Measurements from ENCODE around the gene RIMBP2. TPM values are rescaled to one million over a fixed set of nuclear protein-coding genes. Genes with fewer than 3 reads are reported as not detected.

The RIMBP2 gene
- total RNA-seq, 1 donor from 2014 or later = 20.5 TPM

DNA sequence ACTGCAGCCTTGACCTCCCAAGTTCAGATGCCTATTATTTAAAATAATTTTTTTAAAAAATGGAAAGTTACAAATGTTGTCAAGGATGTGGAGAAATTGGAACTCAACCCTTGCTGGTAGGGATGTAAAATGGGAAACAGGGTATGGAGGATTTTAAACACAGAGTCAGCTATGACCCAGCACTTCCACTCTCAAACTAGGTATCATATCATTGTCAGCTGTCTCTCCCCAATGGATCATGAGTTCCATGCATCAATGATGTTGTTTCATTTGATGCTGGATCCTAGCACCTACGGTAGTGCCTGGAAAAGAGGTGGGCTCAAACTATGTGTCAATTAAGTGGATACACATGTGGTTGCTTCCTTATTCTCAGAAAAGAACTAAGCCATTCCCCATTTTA lies 150.9 kb downstream of the RIMBP2 start:
- peaks cover 8% of the 10 kb centered on the region for H3K9me3 Mint-ChIP-seq (ENCODE audit: unreplicated experiment)
- no peaks in the 10 kb centered on the region for H3K4me1 Mint-ChIP-seq (ENCODE audit: low read depth, unreplicated experiment)
- TF ChIP-seq, protein P1, sequence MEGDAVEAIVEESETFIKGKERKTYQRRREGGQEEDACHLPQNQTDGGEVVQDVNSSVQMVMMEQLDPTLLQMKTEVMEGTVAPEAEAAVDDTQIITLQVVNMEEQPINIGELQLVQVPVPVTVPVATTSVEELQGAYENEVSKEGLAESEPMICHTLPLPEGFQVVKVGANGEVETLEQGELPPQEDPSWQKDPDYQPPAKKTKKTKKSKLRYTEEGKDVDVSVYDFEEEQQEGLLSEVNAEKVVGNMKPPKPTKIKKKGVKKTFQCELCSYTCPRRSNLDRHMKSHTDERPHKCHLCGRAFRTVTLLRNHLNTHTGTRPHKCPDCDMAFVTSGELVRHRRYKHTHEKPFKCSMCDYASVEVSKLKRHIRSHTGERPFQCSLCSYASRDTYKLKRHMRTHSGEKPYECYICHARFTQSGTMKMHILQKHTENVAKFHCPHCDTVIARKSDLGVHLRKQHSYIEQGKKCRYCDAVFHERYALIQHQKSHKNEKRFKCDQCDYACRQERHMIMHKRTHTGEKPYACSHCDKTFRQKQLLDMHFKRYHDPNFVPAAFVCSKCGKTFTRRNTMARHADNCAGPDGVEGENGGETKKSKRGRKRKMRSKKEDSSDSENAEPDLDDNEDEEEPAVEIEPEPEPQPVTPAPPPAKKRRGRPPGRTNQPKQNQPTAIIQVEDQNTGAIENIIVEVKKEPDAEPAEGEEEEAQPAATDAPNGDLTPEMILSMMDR (IDR thresholded peaks at IDR 0.05; ENCODE audit: partially characterized antibody, unreplicated experiment) = no peak
- H3K27ac Mint-ChIP-seq (ENCODE audit: unreplicated experiment) = no peak overlapping the region
- H3K36me3 Mint-ChIP-seq (ENCODE audit: unreplicated experiment) = peaks cover 18% of the 10 kb centered on the region
- no peak for DNase-seq
- no peak overlapping the region for H3K4me3 Mint-ChIP-seq (ENCODE audit: unreplicated experiment)
- peaks cover 7% of the 10 kb centered on the region for H3K27me3 Mint-ChIP-seq (ENCODE audit: unreplicated experiment)

GRCh38 chr12:130563323-130563722 lies 152.8 kb downstream of the RIMBP2 start:
- H3K4me3 Mint-ChIP-seq (ENCODE audit: unreplicated experiment) = no peak overlapping the region
- H3K9me3 Mint-ChIP-seq (ENCODE audit: unreplicated experiment) = peaks cover 7% of the 10 kb centered on the region
- TF ChIP-seq, protein P1 (IDR thresholded peaks at IDR 0.05; ENCODE audit: partially characterized antibody, unreplicated experiment) = no peak
- DNase-seq = no peak
- peaks cover 7% of the 10 kb centered on the region for H3K27me3 Mint-ChIP-seq (ENCODE audit: unreplicated experiment)
- no peak overlapping the region for H3K27ac Mint-ChIP-seq (ENCODE audit: unreplicated experiment)
- H3K4me1 Mint-ChIP-seq (ENCODE audit: low read depth, unreplicated experiment) = peaks cover under 1% of the 10 kb centered on the region
- H3K36me3 Mint-ChIP-seq (ENCODE audit: unreplicated experiment) = peaks cover 18% of the 10 kb centered on the region

GRCh38 chr12:130562716-130563115 lies 153.4 kb downstream of the RIMBP2 start:
- peaks cover 8% of the 10 kb centered on the region for H3K9me3 Mint-ChIP-seq (ENCODE audit: unreplicated experiment)
- H3K36me3 Mint-ChIP-seq (ENCODE audit: unreplicated experiment) = peaks cover 18% of the 10 kb centered on the region
- H3K4me3 Mint-ChIP-seq (ENCODE audit: unreplicated experiment) = no peak overlapping the region
- TF ChIP-seq, protein P1 (IDR thresholded peaks at IDR 0.05; ENCODE audit: partially characterized antibody, unreplicated experiment) = no peak
- H3K4me1 Mint-ChIP-seq (ENCODE audit: low read depth, unreplicated experiment) = peaks cover 4% of the 10 kb centered on the region
- DNase-seq = no peak
- peaks cover 7% of the 10 kb centered on the region for H3K27me3 Mint-ChIP-seq (ENCODE audit: unreplicated experiment)
- no peak overlapping the region for H3K27ac Mint-ChIP-seq (ENCODE audit: unreplicated experiment)

DNA sequence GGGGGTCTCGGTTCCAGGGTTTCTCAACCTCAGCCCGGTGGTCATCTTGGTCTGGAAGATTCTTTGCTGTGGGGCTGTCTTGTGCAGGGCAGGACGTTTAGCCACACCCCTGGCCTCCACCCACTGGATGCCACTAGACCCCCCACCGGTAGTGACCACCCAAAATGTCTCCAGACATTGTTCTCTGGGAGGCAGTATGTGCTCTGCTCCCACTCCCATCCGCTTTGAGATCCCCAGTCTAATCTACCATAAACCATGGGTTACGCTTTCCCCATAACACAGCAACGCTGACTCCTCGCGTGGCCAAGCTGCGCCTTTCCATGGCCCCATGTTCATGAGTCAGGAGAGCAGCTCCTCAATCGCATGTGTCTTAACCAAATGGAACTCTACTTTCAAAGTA lies 155.8 kb downstream of the RIMBP2 start:
- DNase-seq = no peak
- Mint-ChIP-seq H3K4me3 (ENCODE audit: unreplicated experiment) (no peak overlapping the region), H3K27ac (ENCODE audit: unreplicated experiment) (no peak overlapping the region), H3K9me3 (ENCODE audit: unreplicated experiment) (peaks cover 5% of the 10 kb centered on the region), H3K4me1 (ENCODE audit: low read depth, unreplicated experiment) (peaks cover 4% of the 10 kb centered on the region), H3K27me3 (ENCODE audit: unreplicated experiment) (peaks cover 9% of the 10 kb centered on the region), H3K36me3 (ENCODE audit: unreplicated experiment) (peaks cover 13% of the 10 kb centered on the region)
- TF ChIP-seq, protein P1 (IDR thresholded peaks at IDR 0.05; ENCODE audit: partially characterized antibody, unreplicated experiment) = no peak

DNA sequence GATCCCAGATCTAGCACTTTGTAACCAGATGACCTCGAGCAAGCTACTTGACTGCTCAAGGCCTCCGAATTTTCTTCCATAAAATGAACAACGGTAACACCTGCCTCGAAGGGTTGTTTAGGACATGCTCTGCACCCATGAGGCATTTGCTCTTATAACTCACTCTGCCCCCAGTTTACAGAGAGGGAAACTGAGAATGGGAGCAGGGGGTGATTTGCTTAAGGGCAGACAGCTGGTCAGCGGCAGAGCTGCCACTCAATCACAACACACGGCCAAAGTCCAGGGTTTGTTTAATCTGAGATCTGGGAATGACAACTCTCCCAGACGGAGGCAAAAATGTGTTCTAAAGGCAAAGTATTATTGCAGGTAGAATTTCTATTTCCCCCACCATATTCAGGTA lies 156.3 kb downstream of the RIMBP2 start:
- Mint-ChIP-seq H3K36me3 (ENCODE audit: unreplicated experiment) (peaks cover 14% of the 10 kb centered on the region), H3K9me3 (ENCODE audit: unreplicated experiment) (peaks cover 5% of the 10 kb centered on the region), H3K4me1 (ENCODE audit: low read depth, unreplicated experiment) (peaks cover 4% of the 10 kb centered on the region), H3K27ac (ENCODE audit: unreplicated experiment) (no peak overlapping the region), H3K4me3 (ENCODE audit: unreplicated experiment) (no peak overlapping the region), H3K27me3 (ENCODE audit: unreplicated experiment) (peaks cover 9% of the 10 kb centered on the region)
- DNase-seq = no peak
- TF ChIP-seq, protein P1 (IDR thresholded peaks at IDR 0.05; ENCODE audit: partially characterized antibody, unreplicated experiment) = no peak

All from glutamatergic neuron (in vitro differentiated cells).